H1 (cell line): ENCODE data around the gene CMC1. TPM values are rescaled to one million over a fixed set of nuclear protein-coding genes. Genes with fewer than 3 reads are reported as not detected.

ENCODE experiments used
- CTCF ChIA-PET: fragments of 300-600 bp; sonication (Branson Sonifier 250); formaldehyde crosslinking; loops from one replicate; lab custom pipeline; 2021; ENCODE audit not compliant: partially characterized antibody; lab: Charles Lee
- POLR2A ChIA-PET: fragments of 300-600 bp; sonication (Branson Sonifier 250); formaldehyde crosslinking; loops from one replicate; lab custom pipeline; 2021; ENCODE audit warnings: inconsistent platforms; ENCODE audit not compliant: partially characterized antibody; lab: Charles Lee
- DNase-seq, 2 experiments: peaks; one replicate each; pipeline versions ENCODE4 v3.0.0 to v3.0.0-alpha.2; 2010 to 2022; ENCODE audit warnings: low spot score in 2 of 2, low read depth in 1 of 2, mixed read lengths in 1 of 2
- FAIRE-seq: peaks from 2 replicates; lab custom pipeline; 2011; peaks lifted over from hg19 to GRCh38; lab: Jason Lieb, UNC
- H2AFZ ChIP-seq: 2 replicates; pipeline ENCODE4 v1.8.1; 2012; ENCODE audit warnings: low read length, inconsistent platforms
- H2AK5ac ChIP-seq: 2 replicates; pipeline ENCODE4 v1.6.1; 2013; ENCODE audit warnings: low read depth, low read length
- H2BK120ac ChIP-seq: replicated peaks from 2 replicates; pipeline ENCODE3; 2013; ENCODE audit warnings: low read depth, low read length, inconsistent platforms
- H2BK12ac ChIP-seq: 2 replicates; pipeline ENCODE4 v1.6.1; 2013; ENCODE audit warnings: low read depth, low read length
- H2BK15ac ChIP-seq: 2 replicates; pipeline ENCODE4 v1.6.1; 2013; ENCODE audit warnings: low read length
- H2BK20ac ChIP-seq: 2 replicates; pipeline ENCODE4 v1.6.1; 2013; ENCODE audit warnings: low read length
- H2BK5ac ChIP-seq: 2 replicates; pipeline ENCODE4 v1.6.1; 2013; ENCODE audit warnings: low read depth, low read length
- H3K14ac ChIP-seq: 2 replicates; pipeline ENCODE4 v1.6.1; 2013; ENCODE audit warnings: inconsistent platforms; ENCODE audit not compliant: insufficient read length
- H3K18ac ChIP-seq: 2 replicates; pipeline ENCODE4 v1.6.1; 2013; ENCODE audit warnings: low read length; ENCODE audit errors: extremely low read depth
- H3K23ac ChIP-seq: 2 replicates; pipeline ENCODE4 v1.6.1; 2013; ENCODE audit warnings: inconsistent platforms; ENCODE audit not compliant: insufficient read length
- H3K23me2 ChIP-seq: 2 replicates; pipeline ENCODE4 v1.6.1; 2013; ENCODE audit warnings: low read depth, low read length
- H3K27ac ChIP-seq: 2 replicates; pipeline ENCODE4 v1.6.1; 2011; ENCODE audit warnings: low read depth, low read length, inconsistent platforms
- H3K27me3 ChIP-seq, 4 experiments: replicated peaks in 1 of 4; 1 replicate in 1 of 4; 2 replicates in 3 of 4; pipeline versions ENCODE4 v1.6.1 to v1.8.1; 2011 to 2013; ENCODE audit warnings: low read length in 3 of 4, mild to moderate bottlenecking in 3 of 4, inconsistent platforms in 2 of 4, mixed read lengths in 2 of 4, moderate library complexity in 1 of 4; ENCODE audit not compliant: control insufficient read depth in 3 of 4, insufficient read depth in 3 of 4; ENCODE audit errors: extremely low read depth in 1 of 4
- H3K36me3 ChIP-seq, 4 experiments: 2 replicates each; pipeline versions ENCODE4 v1.6.1 to v1.8.1; 2011 to 2013; ENCODE audit warnings: mild to moderate bottlenecking in 4 of 4, low read length in 3 of 4, moderate library complexity in 2 of 4, control low read depth in 1 of 4, inconsistent platforms in 1 of 4; ENCODE audit not compliant: insufficient read depth in 4 of 4, control insufficient read depth in 2 of 4
- H3K4ac ChIP-seq: replicated peaks from 2 replicates; pipeline ENCODE3; 2013; ENCODE audit warnings: low read length, low read depth, mixed read lengths, inconsistent platforms; ENCODE audit not compliant: insufficient read length
- H3K4me1 ChIP-seq, 4 experiments: replicated peaks in 1 of 4; 1 replicate in 1 of 4; 2 replicates in 3 of 4; pipeline versions ENCODE4 v1.6.1 to v1.8.1; 2011 to 2013; ENCODE audit warnings: low read length in 3 of 4, inconsistent platforms in 2 of 4, mixed read lengths in 1 of 4; ENCODE audit not compliant: insufficient read depth in 4 of 4, control insufficient read depth in 3 of 4
- H3K4me2 ChIP-seq, 2 experiments: 2 replicates each; pipeline versions ENCODE4 v1.6.1 to v1.8.1; 2011 to 2013; ENCODE audit warnings: low read depth in 2 of 2, low read length in 2 of 2, control low read depth in 1 of 2, inconsistent platforms in 1 of 2, mild to moderate bottlenecking in 1 of 2; ENCODE audit not compliant: insufficient read depth in 1 of 2
- H3K4me3 ChIP-seq, 4 experiments: fragments of 200-600, 300-600 bp in 1 of 4; sonication (generic), shearing (Covaris generic), sonication (Bioruptor Twin) in 1 of 4; 2 replicates each; pipeline versions ENCODE4 v1.5.1 to v1.8.1; 2011 to 2016; ENCODE audit warnings: low read length in 4 of 4, low read depth in 3 of 4, control low read depth in 2 of 4, inconsistent platforms in 2 of 4, mild to moderate bottlenecking in 2 of 4, mixed read lengths in 1 of 4, moderate library complexity in 1 of 4; ENCODE audit not compliant: insufficient read depth in 2 of 4; ENCODE audit errors: extremely low read depth in 1 of 4
- H3K56ac ChIP-seq: replicated peaks from 2 replicates; pipeline ENCODE3; 2013; ENCODE audit warnings: low read depth, mild to moderate bottlenecking, mixed read lengths, low read length, inconsistent platforms; ENCODE audit not compliant: insufficient read length
- H3K79me1 ChIP-seq: 2 replicates; pipeline ENCODE4 v1.6.1; 2013; ENCODE audit warnings: low read depth, low read length, control low read depth
- H3K79me2 ChIP-seq, 2 experiments: 2 replicates each; pipeline versions ENCODE4 v1.6.1 to v1.8.1; 2012 to 2013; ENCODE audit warnings: low read length in 2 of 2, mild to moderate bottlenecking in 2 of 2, inconsistent platforms in 1 of 2; ENCODE audit not compliant: insufficient read depth in 2 of 2, control insufficient read depth in 1 of 2
- H3K9ac ChIP-seq, 4 experiments: replicated peaks in 1 of 4; 1 replicate in 1 of 4; 2 replicates in 3 of 4; pipeline versions ENCODE4 v1.6.1 to v1.8.1; 2011 to 2013; ENCODE audit warnings: low read depth in 3 of 4, low read length in 3 of 4, control low read depth in 2 of 4, mild to moderate bottlenecking in 2 of 4, moderate library complexity in 2 of 4, inconsistent platforms in 1 of 4; ENCODE audit errors: extremely low read depth in 1 of 4
- H3K9me3 ChIP-seq, 2 experiments: 2 replicates each; pipeline versions ENCODE4 v1.6.1 to v1.8.1; 2012 to 2013; ENCODE audit warnings: mild to moderate bottlenecking in 2 of 2, moderate library complexity in 2 of 2, control low read depth in 1 of 2, inconsistent platforms in 1 of 2, low read depth in 1 of 2, low read length in 1 of 2, mixed read lengths in 1 of 2; ENCODE audit not compliant: insufficient read depth in 2 of 2
- H4K20me1 ChIP-seq, 2 experiments: replicated peaks in 1 of 2; 2 replicates each; pipeline versions ENCODE3 to v1.8.1; 2011 to 2013; ENCODE audit warnings: inconsistent platforms in 2 of 2, low read length in 2 of 2, mild to moderate bottlenecking in 1 of 2; ENCODE audit not compliant: insufficient read depth in 2 of 2, control insufficient read depth in 1 of 2
- H4K5ac ChIP-seq: 2 replicates; pipeline ENCODE4 v1.6.1; 2013; ENCODE audit warnings: low read length, low read depth, mixed read lengths, inconsistent platforms; ENCODE audit not compliant: insufficient read length
- H4K8ac ChIP-seq: 2 replicates; pipeline ENCODE4 v1.8.0; 2013; ENCODE audit warnings: mild to moderate bottlenecking, moderate library complexity, low read length, inconsistent platforms; ENCODE audit not compliant: insufficient read depth; ENCODE audit errors: extremely low read depth
- H4K91ac ChIP-seq: replicated peaks from 2 replicates; pipeline ENCODE3; 2013; ENCODE audit warnings: low read length, mixed read lengths, inconsistent platforms; ENCODE audit not compliant: insufficient read length
- ASH2L ChIP-seq: fragments of 200-600, 300-600 bp; sonication (generic); IDR thresholded peaks from one replicate; pipeline ENCODE4 v1.7.1; 2017; ENCODE audit warnings: low read length
- CTCF ChIP-seq, 3 experiments: IDR thresholded peaks; 1 replicate in 2 of 3; 2 replicates in 1 of 3; pipeline versions ENCODE4 v1.5.1 to v1.6.1; 2011; ENCODE audit warnings: low read length in 3 of 3, mild to moderate bottlenecking in 3 of 3, inconsistent platforms in 2 of 3, low read depth in 1 of 3, moderate library complexity in 1 of 3; ENCODE audit not compliant: insufficient read depth in 1 of 3; ENCODE audit errors: control extremely low read depth in 1 of 3
- GTF2F1 ChIP-seq: IDR thresholded peaks from 2 replicates; pipeline ENCODE4 v1.6.1; 2012; ENCODE audit warnings: low read depth, low read length, improper control_type of control experiment, borderline replicate concordance
- KDM4A ChIP-seq: IDR thresholded peaks from one replicate; pipeline ENCODE4 v1.7.1; 2012; ENCODE audit warnings: low read depth, mild to moderate bottlenecking, moderate library complexity, low read length, inconsistent platforms; ENCODE audit not compliant: severe bottlenecking
- MAX ChIP-seq: IDR thresholded peaks from 2 replicates; pipeline ENCODE4 v1.6.1; 2012; ENCODE audit warnings: inconsistent platforms
- NANOG ChIP-seq: IDR thresholded peaks from 2 replicates; pipeline ENCODE4 v1.6.1; 2011; ENCODE audit warnings: low read length, low read depth, mild to moderate bottlenecking, inconsistent platforms; ENCODE audit not compliant: insufficient read depth, poor library complexity, severe bottlenecking
- RNF2 ChIP-seq: fragments of 200-900, 300-1000 bp; sonication (generic); IDR thresholded peaks from 2 replicates; pipeline ENCODE4 v1.7.1; 2016; ENCODE audit warnings: borderline replicate concordance, low read depth, mild to moderate bottlenecking, antibody characterized with exemption, low read length; ENCODE audit not compliant: poor library complexity, severe bottlenecking; ENCODE audit errors: missing control alignments
- SIRT6 ChIP-seq: IDR thresholded peaks from one replicate; pipeline ENCODE4 v1.7.1; 2012; ENCODE audit warnings: low read length, inconsistent platforms
- TAF1 ChIP-seq: IDR thresholded peaks from 2 replicates; pipeline ENCODE4 v1.6.1; 2011; ENCODE audit warnings: mild to moderate bottlenecking, low read depth, low read length
- TBP ChIP-seq: IDR thresholded peaks from 2 replicates; pipeline ENCODE4 v1.6.1; 2011; ENCODE audit warnings: low read depth, low read length, improper control_type of control experiment
- YY1 ChIP-seq: IDR thresholded peaks from 2 replicates; pipeline ENCODE4 v1.6.1; 2011; ENCODE audit warnings: low read depth, mild to moderate bottlenecking, low read length
- ZNF274 ChIP-seq: IDR thresholded peaks from 2 replicates; pipeline ENCODE4 v1.7.0; 2012; ENCODE audit warnings: low read length, borderline replicate concordance; ENCODE audit errors: extremely low read depth
- WGBS, 2 experiments: shearing (Covaris generic) in 1 of 2; methylation state at CpG; one replicate each; pipeline versions ENCODE4 v1.1.6 to v1.1.7; 2013 to 2015; ENCODE audit warnings: low lambda C conversion rate in 2 of 2, mixed read lengths in 2 of 2, inconsistent platforms in 1 of 2, low coverage in 1 of 2, missing lambda C conversion rate in 1 of 2; ENCODE audit not compliant: insufficient replicate concordance in 2 of 2, insufficient coverage in 1 of 2, insufficient read length in 1 of 2; ENCODE audit errors: extremely low coverage in 1 of 2, missing lambda C conversion rate in 1 of 2; 5-methylcytosine and 5-hydroxymethylcytosine counted together
- polyA plus RNA-seq, 7 experiments: library from polyadenylated mRNA; depleted of rRNA in 3 of 7; stranded (reverse) in 5 of 7; unstranded in 2 of 7; fragments of >200 nt in 5 of 7; fragments of 200-250 nt in 2 of 7; gene quantifications; 1 replicate in 5 of 7; 2 replicates in 1 of 7; 4 replicates in 1 of 7; pipeline versions ENCODE4 v1.2.1 to v1.2.3, GENCODE V29; 2011 to 2013; ENCODE audit warnings: missing spikeins in 2 of 7, mixed read lengths in 2 of 7
- total RNA-seq: library from RNA; stranded (reverse); fragmentation: NEBNext Ultra II Directional; extraction: Animal tissue kit (Norgen Biotek cat#: 25700); gene quantifications from 2 replicates; pipeline ENCODE4 v1.2.1, GENCODE V29; 2021

Gene CMC1
- total and polyA plus RNA-seq, 2 of the 8 experiments (the other 6 are each of a cell fraction or from before 2014, with no cell fraction given), result 11.4 to 19.4 TPM

GRCh38 chr3:28299705-28300104, 58.3 kb downstream of the CMC1 start:
- Histone ChIP-seq H3K36me3 (no peaks in the 10 kb centered on the region), H3K79me1 (no peaks in the 10 kb centered on the region), H3K27me3 (no peaks in the 10 kb centered on the region), H3K56ac (no peak overlapping the region), H3K4me1 (no peaks in the 10 kb centered on the region), H2BK20ac (no peak overlapping the region), H2BK15ac (no peak overlapping the region), H3K4me3 (no peak overlapping the region), H4K91ac (no peak overlapping the region), H3K14ac (no peak overlapping the region), H2AFZ (no peak overlapping the region), H3K9me3 (no peaks in the 10 kb centered on the region), H2BK120ac (no peak overlapping the region), H3K9ac (no peak overlapping the region), H4K5ac (no peak overlapping the region), H2AK5ac (no peak overlapping the region), H4K8ac (no peak overlapping the region), H3K27ac (no peak overlapping the region), H4K20me1 (no peaks in the 10 kb centered on the region), H3K79me2 (no peaks in the 10 kb centered on the region), H3K4ac (no peak overlapping the region), H3K4me2 (no peak overlapping the region), H3K23ac (no peak overlapping the region), H2BK5ac (no peak overlapping the region), H3K18ac (no peak overlapping the region), H3K23me2 (no peaks in the 10 kb centered on the region), H2BK12ac (no peak overlapping the region)
- 95% methylated on average over 1 of the region's 1 CpG; no CpG with 5 or more reads in 1 of the 2 experiments for WGBS, 2 experiments
- ChIA-PET CTCF (no interaction called here), POLR2A (no interaction called here)
- FAIRE-seq (no peak), DNase-seq (no peak)
- TF ChIP-seq RNF2, result no peak
- no peak for TF ChIP-seq MAX
- no peak for TF ChIP-seq SIRT6
- no peak for TF ChIP-seq TAF1
- no peak for TF ChIP-seq ASH2L
- TF ChIP-seq GTF2F1, result no peak
- TF ChIP-seq CTCF (IDR thresholded peaks at IDR 0.05; ENCODE audit: control extremely low read depth in 1 of 3, insufficient read depth in 1 of 3, low read depth in 1 of 3, low read length in 3 of 3), result no peak
- TF ChIP-seq ZNF274, result no peak
- no peak for TF ChIP-seq NANOG
- TF ChIP-seq YY1, result no peak
- TF ChIP-seq TBP, result no peak
- TF ChIP-seq KDM4A, result no peak
